Naive thymus-derived CD4-positive, alpha-beta T cell (primary cell): ENCODE results near the gene GRM8. TPM values are rescaled to one million over a fixed set of nuclear protein-coding genes. Genes with fewer than 3 reads are reported as not detected.

Experiments used
- ATAC-seq: fragments of 150-1000 bp; cut with Tn5 transposase; 2 replicates; pipeline ENCODE4 v1.10.0; 2021; ENCODE audit warnings: mild to moderate bottlenecking, moderate library complexity
- CTCF ChIA-PET: fragments of 350-600 bp; sonication (Branson Sonifier 250); formaldehyde crosslinking; loops from one replicate; lab custom pipeline; 2021; ENCODE audit warnings: antibody characterized with exemption; lab: Charles Lee
- POLR2A ChIA-PET: fragments of 350-600 bp; sonication (Branson Sonifier 250); formaldehyde crosslinking; loops from one replicate; lab custom pipeline; 2021; ENCODE audit warnings: antibody characterized with exemption, inconsistent platforms; lab: Charles Lee
- DNase-seq, 9 donors: peaks; one replicate each; pipeline versions ENCODE4 v3.0.0 to v3.0.0-alpha.2; 2020 to 2022; ENCODE audit warnings: mixed read lengths in 1 of 9
- H3K27ac ChIP-seq: one replicate; pipeline ENCODE4 v1.7.0; 2013; ENCODE audit warnings: mild to moderate bottlenecking, low read depth, low read length, moderate library complexity
- H3K27me3 ChIP-seq, 2 donors: one replicate each; pipeline ENCODE4 v1.7.0; 2013; ENCODE audit warnings: low read length in 2 of 2, mild to moderate bottlenecking in 2 of 2, moderate library complexity in 2 of 2; ENCODE audit not compliant: control insufficient read depth in 2 of 2, insufficient read depth in 2 of 2
- H3K36me3 ChIP-seq, 3 experiments: 1 replicate in 2 of 3; 2 replicates in 1 of 3; pipeline ENCODE4 v1.7.0; 2013; ENCODE audit warnings: low read length in 3 of 3, mild to moderate bottlenecking in 3 of 3, moderate library complexity in 1 of 3; ENCODE audit not compliant: insufficient read depth in 3 of 3, control insufficient read depth in 2 of 3
- H3K4me1 ChIP-seq, 2 donors: one replicate each; pipeline ENCODE4 v1.7.0; 2013; ENCODE audit warnings: low read length in 2 of 2, mild to moderate bottlenecking in 2 of 2, moderate library complexity in 1 of 2; ENCODE audit not compliant: control insufficient read depth in 2 of 2, insufficient read depth in 2 of 2
- H3K4me3 ChIP-seq: 2 replicates; pipeline ENCODE4 v1.7.0; 2013; ENCODE audit warnings: mild to moderate bottlenecking, low read length
- H3K9me3 ChIP-seq, 3 experiments: 1 replicate in 2 of 3; 2 replicates in 1 of 3; pipeline ENCODE4 v1.7.0; 2013; ENCODE audit warnings: low read length in 3 of 3; ENCODE audit not compliant: control insufficient read depth in 2 of 3
- H3K27ac Mint-ChIP-seq, 9 donors: one replicate each; pipeline ENCODE4 v1.8.0; 2020 to 2022; ENCODE audit warnings: mixed read lengths in 9 of 9, mild to moderate bottlenecking in 8 of 9, moderate library complexity in 5 of 9, inconsistent platforms in 2 of 9
- H3K27me3 Mint-ChIP-seq, 5 donors: one replicate each; pipeline ENCODE4 v1.8.0; 2021 to 2022; ENCODE audit warnings: mixed read lengths in 5 of 5, mild to moderate bottlenecking in 1 of 5
- H3K36me3 Mint-ChIP-seq, 5 donors: one replicate each; pipeline ENCODE4 v1.8.0; 2020 to 2022; ENCODE audit warnings: mixed read lengths in 5 of 5, mild to moderate bottlenecking in 3 of 5, inconsistent platforms in 1 of 5
- H3K4me1 Mint-ChIP-seq, 7 donors: one replicate each; pipeline ENCODE4 v1.8.0; 2020 to 2022; ENCODE audit warnings: mixed read lengths in 7 of 7, mild to moderate bottlenecking in 3 of 7, inconsistent platforms in 1 of 7
- H3K4me3 Mint-ChIP-seq, 10 donors: one replicate each; pipeline ENCODE4 v1.8.0; 2020 to 2022; ENCODE audit warnings: mild to moderate bottlenecking in 10 of 10, mixed read lengths in 10 of 10, moderate library complexity in 6 of 10, inconsistent platforms in 2 of 10
- H3K9me3 Mint-ChIP-seq, 11 donors: one replicate each; pipeline ENCODE4 v1.8.0; 2020 to 2022; ENCODE audit warnings: mixed read lengths in 11 of 11, mild to moderate bottlenecking in 4 of 11, inconsistent platforms in 1 of 11, moderate library complexity in 1 of 11
- intact Hi-C, 2 donors: fragments of 100-400 bp; cut with micrococcal nuclease; formaldehyde crosslinking; loops; one replicate each; pipeline ENCODE4 v1.15.1; 2023
- polyA plus RNA-seq, 2 donors: library from polyadenylated mRNA; unstranded; fragments of 300-500 nt; fragmentation: Illumina TruSeq; gene quantifications; one replicate each; pipeline ENCODE4 v1.2.3, GENCODE V29; 2021
- total RNA-seq, 6 experiments: library from RNA in 5 of 6; stranded (reverse) in 5 of 6; gene quantifications; 1 replicate in 5 of 6; 2 replicates in 1 of 6; pipeline ENCODE4 v1.2.3 and lab custom pipeline; 2021 to 2026

Gene GRM8
- total and polyA plus RNA-seq, 7 experiments from 2014 or later = not detected

- CTCF ChIA-PET = no interaction called here
- intact Hi-C loops = no loop called here
- peaks cover 0 to 6% (median 0%) of the 10 kb centered on the region in 11 donors for H3K9me3 Mint-ChIP-seq
- H3K27ac ChIP-seq = no peak overlapping the region
- H3K27ac Mint-ChIP-seq = no peak overlapping the region
- H3K4me3 ChIP-seq = no peak overlapping the region
- ATAC-seq (no peak), DNase-seq (no peak)
- H3K27me3 ChIP-seq = no peaks in the 10 kb centered on the region
- H3K36me3 ChIP-seq = no peaks in the 10 kb centered on the region
- POLR2A ChIA-PET = no interaction called here
- no peaks in the 10 kb centered on the region for H3K4me1 ChIP-seq
- H3K36me3 Mint-ChIP-seq = no peaks in the 10 kb centered on the region
- H3K9me3 ChIP-seq = no peaks in the 10 kb centered on the region
- H3K27me3 Mint-ChIP-seq = no peaks in the 10 kb centered on the region
- no peak overlapping the region for H3K4me3 Mint-ChIP-seq
- H3K4me1 Mint-ChIP-seq = no peaks in the 10 kb centered on the region
Observed at GRCh38 chr7:126462405-126462804, 790.3 kb downstream of the GRM8 start.

DNA sequence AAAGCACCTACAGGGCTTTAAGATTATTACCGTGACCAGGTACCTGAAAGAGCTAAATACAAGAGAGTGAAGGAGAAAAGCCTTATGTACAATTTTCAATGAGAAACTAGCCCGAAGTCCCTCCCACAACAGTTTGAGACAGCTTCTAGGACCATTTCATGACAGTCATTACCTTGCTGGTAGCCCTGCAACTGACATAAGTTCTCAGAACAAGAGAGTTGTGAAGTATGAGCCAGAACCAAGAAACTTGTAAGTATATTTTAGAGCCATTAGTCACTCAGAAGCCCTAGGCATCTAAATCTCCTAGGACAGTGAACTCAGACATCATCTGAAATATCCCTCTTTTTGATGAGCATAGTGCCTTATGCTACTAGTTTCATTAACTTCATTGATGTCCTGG is 792.1 kb downstream of the GRM8 start:
- no peak for ATAC-seq
- intact Hi-C loops = no loop called here
- ChIA-PET POLR2A (no interaction called here), CTCF (no interaction called here)
- Mint-ChIP-seq H3K36me3 (no peaks in the 10 kb centered on the region), H3K27me3 (no peaks in the 10 kb centered on the region), H3K27ac (no peak overlapping the region), H3K4me1 (no peaks in the 10 kb centered on the region), H3K9me3 (peaks cover 0 to 9% (median 0%) of the 10 kb centered on the region in 11 donors), H3K4me3 (no peak overlapping the region)
- no peak for DNase-seq
- no peak overlapping the region for H3K27ac ChIP-seq
- no peaks in the 10 kb centered on the region for H3K27me3 ChIP-seq
- H3K9me3 ChIP-seq = no peaks in the 10 kb centered on the region
- H3K4me1 ChIP-seq = no peaks in the 10 kb centered on the region
- no peaks in the 10 kb centered on the region for H3K36me3 ChIP-seq
- H3K4me3 ChIP-seq = no peak overlapping the region

GRCh38 chr7:126453104-126453503 is 799.6 kb downstream of the GRM8 start:
- ChIA-PET CTCF (no interaction called here), POLR2A (no interaction called here)
- no peaks in the 10 kb centered on the region for H3K27me3 ChIP-seq
- no peaks in the 10 kb centered on the region for H3K36me3 ChIP-seq
- no peak for DNase-seq
- H3K4me1 Mint-ChIP-seq = no peaks in the 10 kb centered on the region
- peaks cover 0 to 9% (median 1%) of the 10 kb centered on the region in 11 donors for H3K9me3 Mint-ChIP-seq
- H3K4me1 ChIP-seq = no peaks in the 10 kb centered on the region
- no peak for ATAC-seq
- intact Hi-C loops = no loop called here
- no peak overlapping the region for H3K4me3 Mint-ChIP-seq
- H3K9me3 ChIP-seq = no peaks in the 10 kb centered on the region
- no peaks in the 10 kb centered on the region for H3K27me3 Mint-ChIP-seq
- H3K4me3 ChIP-seq = no peak overlapping the region
- H3K36me3 Mint-ChIP-seq = no peaks in the 10 kb centered on the region
- H3K27ac ChIP-seq = no peak overlapping the region
- H3K27ac Mint-ChIP-seq = no peak overlapping the region

GRCh38 chr7:126450269-126450671 is 802.5 kb downstream of the GRM8 start:
- H3K4me3 Mint-ChIP-seq = no peak overlapping the region
- Histone ChIP-seq H3K36me3 (no peaks in the 10 kb centered on the region), H3K4me1 (no peaks in the 10 kb centered on the region), H3K4me3 (no peak overlapping the region), H3K27ac (no peak overlapping the region), H3K27me3 (no peaks in the 10 kb centered on the region), H3K9me3 (no peaks in the 10 kb centered on the region)
- H3K27ac Mint-ChIP-seq = no peak overlapping the region
- ChIA-PET CTCF (no interaction called here), POLR2A (no interaction called here)
- no peaks in the 10 kb centered on the region for H3K36me3 Mint-ChIP-seq
- no peak for DNase-seq
- H3K27me3 Mint-ChIP-seq = no peaks in the 10 kb centered on the region
- H3K9me3 Mint-ChIP-seq = peaks cover 0 to 9% (median 0%) of the 10 kb centered on the region in 11 donors
- no peaks in the 10 kb centered on the region for H3K4me1 Mint-ChIP-seq
- no peak for ATAC-seq
- intact Hi-C loops = no loop called here

GRCh38 chr7:126449611-126450268 is 803.0 kb downstream of the GRM8 start:
- intact Hi-C loops = no loop called here
- no peak overlapping the region for H3K27ac Mint-ChIP-seq
- POLR2A ChIA-PET = no interaction called here
- peaks cover 0 to 9% (median 0%) of the 10 kb centered on the region in 11 donors for H3K9me3 Mint-ChIP-seq
- H3K4me3 Mint-ChIP-seq = no peak overlapping the region
- Histone ChIP-seq H3K4me3 (no peak overlapping the region), H3K4me1 (no peaks in the 10 kb centered on the region), H3K36me3 (no peaks in the 10 kb centered on the region), H3K9me3 (no peaks in the 10 kb centered on the region), H3K27me3 (no peaks in the 10 kb centered on the region), H3K27ac (no peak overlapping the region)
- no peaks in the 10 kb centered on the region for H3K4me1 Mint-ChIP-seq
- H3K27me3 Mint-ChIP-seq = no peaks in the 10 kb centered on the region
- DNase-seq (no peak), ATAC-seq (no peak)
- CTCF ChIA-PET = no interaction called here
- no peaks in the 10 kb centered on the region for H3K36me3 Mint-ChIP-seq

GRCh38 chr7:126447984-126448383 is 804.8 kb downstream of the GRM8 start:
- H3K27me3 Mint-ChIP-seq = no peaks in the 10 kb centered on the region
- ATAC-seq (no peak), DNase-seq (no peak)
- ChIA-PET CTCF (no interaction called here), POLR2A (no interaction called here)
- H3K27me3 ChIP-seq = no peaks in the 10 kb centered on the region
- H3K4me1 Mint-ChIP-seq = no peaks in the 10 kb centered on the region
- H3K27ac ChIP-seq = no peak overlapping the region
- H3K4me3 ChIP-seq = no peak overlapping the region
- H3K36me3 Mint-ChIP-seq = no peaks in the 10 kb centered on the region
- H3K27ac Mint-ChIP-seq = no peak overlapping the region
- intact Hi-C loops = no loop called here
- H3K36me3 ChIP-seq = no peaks in the 10 kb centered on the region
- H3K9me3 Mint-ChIP-seq = peaks cover 0 to 6% (median 0%) of the 10 kb centered on the region in 11 donors
- no peaks in the 10 kb centered on the region for H3K9me3 ChIP-seq
- no peaks in the 10 kb centered on the region for H3K4me1 ChIP-seq
- H3K4me3 Mint-ChIP-seq = no peak overlapping the region

DNA sequence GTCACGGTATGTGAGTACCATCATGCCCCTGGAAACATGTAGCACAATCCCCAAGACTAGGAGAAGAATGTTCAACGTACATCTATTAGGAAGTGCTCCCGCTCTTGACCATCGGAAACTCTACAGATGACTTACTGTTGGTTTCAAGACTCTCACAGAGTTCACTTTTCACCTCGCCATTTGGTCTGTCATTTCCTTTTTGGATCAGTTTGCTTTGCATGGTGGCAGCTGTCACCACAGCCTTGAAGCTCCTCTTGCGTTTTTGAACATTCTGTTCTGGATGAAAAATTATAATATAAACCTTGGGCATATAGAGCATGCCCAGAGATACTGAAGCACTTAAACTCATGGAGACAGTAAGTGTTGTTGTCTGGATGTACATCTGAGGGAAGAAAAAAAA is 806.8 kb downstream of the GRM8 start:
- Mint-ChIP-seq H3K27me3 (no peaks in the 10 kb centered on the region), H3K36me3 (no peaks in the 10 kb centered on the region), H3K4me1 (no peaks in the 10 kb centered on the region), H3K4me3 (no peak overlapping the region), H3K9me3 (peaks cover 0 to 4% (median 0%) of the 10 kb centered on the region in 11 donors), H3K27ac (no peak overlapping the region)
- no peak overlapping the region for H3K27ac ChIP-seq
- no peaks in the 10 kb centered on the region for H3K9me3 ChIP-seq
- DNase-seq = no peak
- no peaks in the 10 kb centered on the region for H3K27me3 ChIP-seq
- intact Hi-C loops = no loop called here
- no peak for ATAC-seq
- POLR2A ChIA-PET = no interaction called here
- H3K4me3 ChIP-seq = no peak overlapping the region
- H3K4me1 ChIP-seq = no peaks in the 10 kb centered on the region
- H3K36me3 ChIP-seq = no peaks in the 10 kb centered on the region
- CTCF ChIA-PET = no interaction called here
